ENCODE results near the gene DAZL.

The DAZL gene

GRCh38 chr3:16547561-16548357, 57.5 kb downstream of the DAZL start:
- Histone ChIP-seq H3K4me3 (ENCODE audit: low read length) (no peak overlapping the region), H3F3A (ENCODE audit: insufficient read depth, low read length) (no peaks in the 10 kb centered on the region), H4K20me1 (ENCODE audit: insufficient read depth, low read length) (no peaks in the 10 kb centered on the region), H3K27ac (ENCODE audit: low read length) (no peak overlapping the region), H3K4me2 (ENCODE audit: low read depth, low read length) (no peak overlapping the region), H3K27me3 (replicated peaks; ENCODE audit: insufficient read depth, low read length) (no peaks in the 10 kb centered on the region), H3K36me3 (replicated peaks; ENCODE audit: insufficient read depth, low read length) (no peaks in the 10 kb centered on the region), H3K4me1 (ENCODE audit: low read length) (no peaks in the 10 kb centered on the region), H2AFZ (ENCODE audit: low read length) (no peak overlapping the region), H3K79me2 (ENCODE audit: low read length) (no peaks in the 10 kb centered on the region), H3K9me3 (replicated peaks; ENCODE audit: insufficient read depth, low read length) (no peaks in the 10 kb centered on the region), H3K9ac (ENCODE audit: low read length) (no peak overlapping the region), H3K9me2 (replicated peaks; ENCODE audit: insufficient read depth, low read length) (no peaks in the 10 kb centered on the region)
- DNase-seq = no peak
- TF ChIP-seq EZH2phosphoT487 (IDR thresholded peaks at IDR 0.05; ENCODE audit: low read length) (no peak), EZH2 (optimal IDR thresholded peaks at IDR 0.05; ENCODE audit: low read depth, low read length) (no peak), CTCF (IDR thresholded peaks at IDR 0.05; ENCODE audit: low read length) (no peak)

GRCh38 chr3:16546186-16547010, 58.8 kb downstream of the DAZL start:
- Histone ChIP-seq H3K4me3 (ENCODE audit: low read length) (no peak overlapping the region), H3K9me3 (replicated peaks; ENCODE audit: insufficient read depth, low read length) (no peaks in the 10 kb centered on the region), H2AFZ (ENCODE audit: low read length) (no peak overlapping the region), H3K27ac (ENCODE audit: low read length) (no peak overlapping the region), H3K4me2 (ENCODE audit: low read depth, low read length) (no peak overlapping the region), H3K4me1 (ENCODE audit: low read length) (no peaks in the 10 kb centered on the region), H3F3A (ENCODE audit: insufficient read depth, low read length) (no peaks in the 10 kb centered on the region), H3K9me2 (replicated peaks; ENCODE audit: insufficient read depth, low read length) (no peaks in the 10 kb centered on the region), H3K27me3 (replicated peaks; ENCODE audit: insufficient read depth, low read length) (no peaks in the 10 kb centered on the region), H3K9ac (ENCODE audit: low read length) (no peak overlapping the region), H4K20me1 (ENCODE audit: insufficient read depth, low read length) (no peaks in the 10 kb centered on the region), H3K36me3 (replicated peaks; ENCODE audit: insufficient read depth, low read length) (no peaks in the 10 kb centered on the region), H3K79me2 (ENCODE audit: low read length) (no peaks in the 10 kb centered on the region)
- DNase-seq = no peak
- no peak for TF ChIP-seq CTCF (IDR thresholded peaks at IDR 0.05; ENCODE audit: low read length)
- TF ChIP-seq EZH2phosphoT487 (IDR thresholded peaks at IDR 0.05; ENCODE audit: low read length) = no peak
- TF ChIP-seq EZH2 (optimal IDR thresholded peaks at IDR 0.05; ENCODE audit: low read depth, low read length) = no peak

GRCh38 chr3:16545413-16546185, 59.6 kb downstream of the DAZL start:
- Histone ChIP-seq H3K36me3 (replicated peaks; ENCODE audit: insufficient read depth, low read length) (no peaks in the 10 kb centered on the region), H3K27me3 (replicated peaks; ENCODE audit: insufficient read depth, low read length) (no peaks in the 10 kb centered on the region), H4K20me1 (ENCODE audit: insufficient read depth, low read length) (no peaks in the 10 kb centered on the region), H3K27ac (ENCODE audit: low read length) (no peak overlapping the region), H3K9me2 (replicated peaks; ENCODE audit: insufficient read depth, low read length) (no peaks in the 10 kb centered on the region), H3K79me2 (ENCODE audit: low read length) (no peaks in the 10 kb centered on the region), H3K9me3 (replicated peaks; ENCODE audit: insufficient read depth, low read length) (no peaks in the 10 kb centered on the region), H3K4me1 (ENCODE audit: low read length) (no peaks in the 10 kb centered on the region), H3K4me2 (ENCODE audit: low read depth, low read length) (no peak overlapping the region), H2AFZ (ENCODE audit: low read length) (no peak overlapping the region), H3K9ac (ENCODE audit: low read length) (no peak overlapping the region), H3F3A (ENCODE audit: insufficient read depth, low read length) (no peaks in the 10 kb centered on the region), H3K4me3 (ENCODE audit: low read length) (no peak overlapping the region)
- TF ChIP-seq CTCF (IDR thresholded peaks at IDR 0.05; ENCODE audit: low read length) (no peak), EZH2phosphoT487 (IDR thresholded peaks at IDR 0.05; ENCODE audit: low read length) (no peak), EZH2 (optimal IDR thresholded peaks at IDR 0.05; ENCODE audit: low read depth, low read length) (no peak)
- DNase-seq = no peak
